ENCODE measurements around the gene ATP5F1D.

- TF ChIP-seq CTCF (IDR thresholded peaks at IDR 0.05), result no peak
- no peak for TF ChIP-seq POLR2A (IDR thresholded peaks at IDR 0.05)
Observed at GRCh38 chr19:1240925-1241324, 626 bp upstream of the ATP5F1D start.

Data from body of pancreas (tissue), 4 donors.